ENCODE results near the gene ARHGDIB. TPM values are rescaled to one million over a fixed set of nuclear protein-coding genes. Genes with fewer than 3 reads are reported as not detected.

The ARHGDIB gene
- total and polyA plus RNA-seq, 10 of the 15 experiments (the other 5 are each of a cell fraction or from before 2014, with no cell fraction given): 796 to 2,849 (median 1,346) TPM

- intact Hi-C loops (cut with micrococcal nuclease; ENCODE audit: unreplicated experiment) (no loop called here), in situ Hi-C loops (cut with MboI) (no loop called here)
- no peak for FAIRE-seq
- ChIA-PET CTCF (interaction anchor here (0.9 kb wide), 1 partner anchor 19 kb away, joined by 4 read pairs; no protein-coding TSS in a partner anchor), SMC1A (ENCODE audit: uncharacterized antibody, unreplicated experiment) (no interaction called here), RAD21 (ENCODE audit: unreplicated experiment) (no interaction called here), POLR2A (no interaction called here)
- Histone ChIP-seq H3K4me2 (ENCODE audit: control insufficient read depth, insufficient read depth) (no peak overlapping the region), H3K9me3 (replicated peaks; ENCODE audit: control insufficient read depth, insufficient read depth, low read length) (no peaks in the 10 kb centered on the region), H3K4me3 (no peak overlapping the region), H2AFZ (ENCODE audit: control insufficient read depth, low read depth, low read length) (no peak overlapping the region), H4K20me1 (ENCODE audit: control insufficient read depth, insufficient read depth) (no peaks in the 10 kb centered on the region), H3K27ac (ENCODE audit: control insufficient read depth, insufficient read depth) (no peak overlapping the region), H3K36me3 (ENCODE audit: control insufficient read depth in 2 of 2, insufficient read depth in 2 of 2, low read length in 1 of 2) (no peaks in the 10 kb centered on the region), H3K4me1 (ENCODE audit: control insufficient read depth, insufficient read depth, low read length) (peaks cover 4% of the 10 kb centered on the region; the same call in 1 of the 2 replicates), H3K79me2 (ENCODE audit: control insufficient read depth, insufficient read depth, low read length) (no peaks in the 10 kb centered on the region), H3K9ac (ENCODE audit: control insufficient read depth, insufficient read depth, low read length) (no peak overlapping the region), H3K27me3 (replicated peaks in 1 of 2; ENCODE audit: control insufficient read depth in 2 of 2, insufficient read depth in 2 of 2, low read length in 1 of 2) (no peaks in the 10 kb centered on the region)
- WGBS (ENCODE audit: insufficient coverage, insufficient replicate concordance, low lambda C conversion rate, missing lambda C conversion rate): 4% methylated on average over 1 of the region's 1 CpG
- ATAC-seq: peak; percentile 28
- BruUV-seq (replicated peaks): no TSS peak
- no peak for DNase-seq (ENCODE audit: low read depth, low spot score)
- no peak for TF ChIP-seq BCL3 (IDR thresholded peaks at IDR 0.05; ENCODE audit: borderline replicate concordance, insufficient read depth, low read depth, low read length, poor library complexity, severe bottlenecking)
- TF ChIP-seq GATAD2B (conservative IDR thresholded peaks at IDR 0.05; ENCODE audit: low read depth): no peak
- no peak for TF ChIP-seq ATF7 (IDR thresholded peaks at IDR 0.05; ENCODE audit: low read depth)
- no peak for TF ChIP-seq BMI1 (IDR thresholded peaks at IDR 0.05; ENCODE audit: borderline replicate concordance)
- TF ChIP-seq CBX3 (IDR thresholded peaks at IDR 0.05; ENCODE audit: borderline replicate concordance, low read depth): no peak
- TF ChIP-seq MXI1 (IDR thresholded peaks at IDR 0.05; ENCODE audit: low read depth, low read length): no peak
- no peak for TF ChIP-seq E2F8 (IDR thresholded peaks at IDR 0.05; ENCODE audit: low read depth, partially characterized antibody)
- no peak for TF ChIP-seq PRDM15 (CRISPR knock-in tag; IDR thresholded peaks at IDR 0.05)
- no peak for TF ChIP-seq PAX5 (IDR thresholded peaks at IDR 0.05; ENCODE audit: borderline replicate concordance, low read depth, low read length)
- no peak for TF ChIP-seq CUX1 (IDR thresholded peaks at IDR 0.05; ENCODE audit: insufficient replicate concordance, low read depth, low read length)
Measured at GRCh38 chr12:14907953-14908352, 53.4 kb downstream of the ARHGDIB start.

Data from GM12878 (cell line).